Measurements from ENCODE around the gene ZCWPW1.
"Not testable (repeated sequence)": the region's sequence is repeated elsewhere in the genome, so short reads cannot be mapped to it uniquely, and the experiment has no call there.

The ZCWPW1 gene

GRCh38 chr7:100372256-100372655 is 56.2 kb downstream of the ZCWPW1 start:
- DNase-seq = no peak

GRCh38 chr7:100371561-100372171 is 56.8 kb downstream of the ZCWPW1 start:
- DNase-seq = no peak

- no peak for DNase-seq
Measured at GRCh38 chr7:100370746-100371145, 57.8 kb downstream of the ZCWPW1 start.

GRCh38 chr7:100370303-100370702 is 58.2 kb downstream of the ZCWPW1 start:
- DNase-seq = no peak

GRCh38 chr7:100369105-100369504 is 59.4 kb downstream of the ZCWPW1 start:
- no peak for DNase-seq

- no peak for DNase-seq
Measured at GRCh38 chr7:100367676-100368613, 60.6 kb downstream of the ZCWPW1 start.

- no peak for DNase-seq
Measured at GRCh38 chr7:100367251-100367620, 61.3 kb downstream of the ZCWPW1 start.

GRCh38 chr7:100366411-100367250 is 61.9 kb downstream of the ZCWPW1 start:
- no peak for DNase-seq

- DNase-seq = not testable (repeated sequence)
Measured at GRCh38 chr7:100365998-100366367, 62.5 kb downstream of the ZCWPW1 start.

- no peak for DNase-seq
Measured at GRCh38 chr7:100364480-100364879, 64.0 kb downstream of the ZCWPW1 start.

- DNase-seq = not testable (repeated sequence)
Measured at GRCh38 chr7:100363797-100364196, 64.7 kb downstream of the ZCWPW1 start.

- DNase-seq = no peak
Measured at GRCh38 chr7:100363098-100363497, 65.4 kb downstream of the ZCWPW1 start.

- no peak for DNase-seq
Measured at GRCh38 chr7:100360135-100360854, 68.2 kb downstream of the ZCWPW1 start.

- DNase-seq = no peak
Measured at GRCh38 chr7:100358857-100359212, 69.7 kb downstream of the ZCWPW1 start.

GRCh38 chr7:100358027-100358856 is 70.3 kb downstream of the ZCWPW1 start, which contains the start of gene PILRB:
Gene PILRB, plus strand, starts transcription at chr7:100358117. Its CDS starts 186 bp downstream, at chr7:100358303.
- DNase-seq = no peak

GRCh38 chr7:100357131-100357561 is 71.4 kb downstream of the ZCWPW1 start:
- no peak for DNase-seq

- no peak for DNase-seq
Measured at GRCh38 chr7:100356416-100357068, 72.0 kb downstream of the ZCWPW1 start.

- DNase-seq = no peak
Measured at GRCh38 chr7:100353685-100354330, 74.7 kb downstream of the ZCWPW1 start.

GRCh38 chr7:100352984-100353684 is 75.4 kb downstream of the ZCWPW1 start:
- DNase-seq = no peak

- not testable (repeated sequence) for DNase-seq
Measured at GRCh38 chr7:100352230-100352781, 76.2 kb downstream of the ZCWPW1 start.

Data from NCI-H748 treated with DMSO at 0.1 percent for 48 hours (cell line).